ENCODE results near the gene FKBP6. TPM values are rescaled to one million over a fixed set of nuclear protein-coding genes. Genes with fewer than 3 reads are reported as not detected.
"Not testable (repeated sequence)": the region's sequence is repeated elsewhere in the genome, so short reads cannot be mapped to it uniquely, and the experiment has no call there.

Gene FKBP6, protein sequence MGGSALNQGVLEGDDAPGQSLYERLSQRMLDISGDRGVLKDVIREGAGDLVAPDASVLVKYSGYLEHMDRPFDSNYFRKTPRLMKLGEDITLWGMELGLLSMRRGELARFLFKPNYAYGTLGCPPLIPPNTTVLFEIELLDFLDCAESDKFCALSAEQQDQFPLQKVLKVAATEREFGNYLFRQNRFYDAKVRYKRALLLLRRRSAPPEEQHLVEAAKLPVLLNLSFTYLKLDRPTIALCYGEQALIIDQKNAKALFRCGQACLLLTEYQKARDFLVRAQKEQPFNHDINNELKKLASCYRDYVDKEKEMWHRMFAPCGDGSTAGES
- 0.04 TPM for polyA plus RNA-seq
- long read RNA-seq, donor 1 = 0 reads
- long read RNA-seq, donor 2 = 0 reads
- long read RNA-seq, donor 3 = 0 reads
- long read RNA-seq, donor 4 = 0 reads
- long read RNA-seq, donor 5 = 0 reads
- long read RNA-seq, donor 6, partial matches to known transcripts = 7 of 7 reads
- long read RNA-seq, donor 6, other reads (novel, unspliced or antisense) = 0 of 7 reads
- long read RNA-seq, donor 7 = 0 reads
- long read RNA-seq, donor 8 = 0 reads
- long read RNA-seq, donor 9 = 0 reads
- long read RNA-seq, donor 10 = 0 reads
- long read RNA-seq, donor 11 = 0 reads

DNA sequence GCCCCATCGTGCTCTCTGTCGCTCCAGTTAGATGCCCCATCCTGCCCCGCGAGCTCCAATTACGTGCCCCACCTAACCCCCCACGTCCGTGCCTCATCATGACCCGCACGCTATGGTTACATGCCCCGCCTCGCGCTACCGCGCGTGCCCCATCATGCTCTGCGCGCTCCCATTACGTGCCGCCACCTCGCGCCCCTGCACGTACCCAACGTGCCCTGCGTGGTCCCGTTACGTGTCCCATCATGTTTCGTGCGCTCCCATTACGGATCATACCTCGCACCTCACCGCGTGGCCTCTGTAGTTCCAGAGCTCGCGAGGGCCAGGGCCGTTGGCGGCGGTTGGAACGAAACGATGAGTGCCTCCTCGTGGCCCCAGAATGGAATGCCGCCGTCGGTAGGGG lies at the start of gene FKBP6, which contains the start of gene TRIM50:
TSS of gene FKBP6 (plus strand) at position 240 of the 400 bp plus-strand sequence. CDS start 268 bp downstream, outside the sequence.
TSS of gene TRIM50 (minus strand) at position 161 of the 400 bp plus-strand sequence. CDS start 3,295 bp downstream, outside the sequence.
- H3K36me3 ChIP-seq (ENCODE audit: control insufficient read depth, insufficient read depth, low read length); H3K27ac ChIP-seq (ENCODE audit: low read length); H3K4me1 ChIP-seq (ENCODE audit: control insufficient read depth, insufficient read depth, low read length); H3K4me3 ChIP-seq (ENCODE audit: low read length); H3K9me3 ChIP-seq (ENCODE audit: control insufficient read depth, low read depth, low read length); H3K27me3 ChIP-seq (ENCODE audit: control insufficient read depth, insufficient read depth, low read length); DNase-seq: not testable (repeated sequence)
- WGBS (ENCODE audit: insufficient coverage, low lambda C conversion rate) = 95% methylated on average over 11 of the region's 43 CpGs

DNA sequence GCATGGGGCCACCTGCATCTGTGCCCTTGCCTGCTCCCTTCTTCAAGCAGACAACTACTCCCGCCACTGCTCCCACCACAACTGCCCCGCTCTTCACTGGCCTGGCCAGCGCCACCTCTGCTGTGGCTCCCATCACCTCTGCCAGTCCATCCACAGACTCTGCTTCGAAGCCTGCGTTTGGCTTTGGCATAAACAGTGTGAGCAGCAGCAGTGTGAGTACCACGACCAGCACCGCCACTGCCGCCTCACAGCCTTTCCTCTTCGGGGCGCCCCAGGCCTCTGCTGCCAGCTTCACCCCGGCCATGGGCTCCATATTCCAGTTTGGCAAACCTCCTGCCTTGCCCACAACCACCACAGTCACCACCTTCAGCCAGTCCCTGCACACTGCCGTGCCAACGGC lies 30.7 kb upstream of the FKBP6 start:
- H3K27ac ChIP-seq (ENCODE audit: low read length); H3K27me3 ChIP-seq (ENCODE audit: control insufficient read depth, insufficient read depth, low read length); H3K36me3 ChIP-seq (ENCODE audit: control insufficient read depth, insufficient read depth, low read length); DNase-seq; H3K4me3 ChIP-seq (ENCODE audit: low read length); H3K9me3 ChIP-seq (ENCODE audit: control insufficient read depth, low read depth, low read length); H3K4me1 ChIP-seq (ENCODE audit: control insufficient read depth, insufficient read depth, low read length): not testable (repeated sequence)
- WGBS (ENCODE audit: insufficient coverage, low lambda C conversion rate) = no CpG with 5 or more reads among the region's 13 CpGs

DNA sequence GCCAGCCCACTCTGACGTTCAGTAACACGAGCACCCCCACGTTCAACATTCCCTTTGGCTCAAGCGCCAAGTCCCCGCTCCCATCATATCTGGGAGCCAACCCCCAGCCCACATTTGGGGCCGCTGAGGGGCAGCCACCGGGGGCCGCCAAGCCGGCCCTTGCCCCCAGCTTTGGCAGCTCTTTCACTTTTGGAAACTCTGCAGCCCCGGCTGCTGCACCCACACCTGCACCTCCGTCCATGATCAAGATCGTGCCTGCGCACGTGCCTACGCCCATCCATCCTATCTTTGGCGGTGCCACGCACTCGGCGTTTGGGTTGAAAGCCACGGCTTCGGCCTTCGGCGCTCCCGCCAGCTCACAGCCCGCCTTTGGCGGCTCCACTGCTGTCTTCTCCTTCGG lies 30.3 kb upstream of the FKBP6 start:
- not testable (repeated sequence) for H3K4me1 ChIP-seq (ENCODE audit: control insufficient read depth, insufficient read depth, low read length); H3K9me3 ChIP-seq (ENCODE audit: control insufficient read depth, low read depth, low read length)
- no CpG with 5 or more reads among the region's 27 CpGs for WGBS (ENCODE audit: insufficient coverage, low lambda C conversion rate)

DNA sequence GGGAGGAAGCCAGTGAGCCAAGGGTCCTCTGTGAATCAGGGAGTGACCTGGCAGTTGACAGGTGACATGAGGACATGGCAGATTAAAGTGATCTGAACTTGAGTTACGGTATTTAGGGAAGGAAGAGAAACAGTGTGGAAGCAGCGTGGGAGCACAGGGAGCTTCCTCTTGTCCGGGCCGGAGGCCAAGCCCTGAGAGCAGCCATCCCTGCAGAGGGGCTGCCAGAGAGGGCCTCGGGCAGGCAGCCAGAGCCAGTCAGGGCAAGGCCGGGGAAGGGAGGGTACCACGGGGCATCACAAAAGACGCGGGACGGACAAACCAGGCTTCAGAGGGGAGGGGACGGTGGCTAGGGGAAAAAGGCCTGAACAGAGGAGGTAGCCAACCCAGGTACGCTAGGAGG lies 28.1 kb upstream of the FKBP6 start:
- H3K4me3 ChIP-seq (ENCODE audit: low read length); H3K27ac ChIP-seq (ENCODE audit: low read length); H3K27me3 ChIP-seq (ENCODE audit: control insufficient read depth, insufficient read depth, low read length); DNase-seq; H3K9me3 ChIP-seq (ENCODE audit: control insufficient read depth, low read depth, low read length); H3K4me1 ChIP-seq (ENCODE audit: control insufficient read depth, insufficient read depth, low read length): not testable (repeated sequence)
- WGBS (ENCODE audit: insufficient coverage, low lambda C conversion rate) = no CpG with 5 or more reads among the region's 12 CpGs
- peaks cover 11% of the 10 kb centered on the region for H3K36me3 ChIP-seq (ENCODE audit: control insufficient read depth, insufficient read depth, low read length)

More for the DNA sequence above, 30.3 kb upstream of the FKBP6 start:
- not testable (repeated sequence) for DNase-seq; H3K4me3 ChIP-seq (ENCODE audit: low read length); H3K36me3 ChIP-seq (ENCODE audit: control insufficient read depth, insufficient read depth, low read length); H3K27ac ChIP-seq (ENCODE audit: low read length); H3K27me3 ChIP-seq (ENCODE audit: control insufficient read depth, insufficient read depth, low read length)

DNA sequence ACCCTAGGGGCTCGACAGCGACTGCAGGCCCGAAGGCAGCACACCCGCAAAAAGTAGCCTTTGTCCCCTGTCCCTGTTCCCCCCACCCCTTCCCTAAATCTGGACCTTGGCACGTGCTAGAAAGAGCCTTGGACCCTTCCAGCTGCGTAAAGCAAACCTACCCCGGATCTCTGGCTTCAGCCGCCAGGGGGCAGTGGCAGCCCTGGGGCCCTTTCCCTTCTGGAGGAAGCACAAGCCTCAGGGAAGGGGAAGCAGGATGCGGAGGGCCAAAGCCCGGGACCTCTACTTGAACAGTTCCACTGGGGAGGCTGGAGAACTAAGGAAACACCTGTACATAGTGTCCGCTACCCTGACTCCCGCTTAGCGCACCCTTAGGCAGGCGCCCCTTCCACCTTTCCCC lies 26.9 kb upstream of the FKBP6 start:
- H3K4me1 ChIP-seq (ENCODE audit: control insufficient read depth, insufficient read depth, low read length); H3K27me3 ChIP-seq (ENCODE audit: control insufficient read depth, insufficient read depth, low read length); H3K4me3 ChIP-seq (ENCODE audit: low read length); H3K27ac ChIP-seq (ENCODE audit: low read length); H3K9me3 ChIP-seq (ENCODE audit: control insufficient read depth, low read depth, low read length); DNase-seq: not testable (repeated sequence)
- no CpG with 5 or more reads among the region's 14 CpGs for WGBS (ENCODE audit: insufficient coverage, low lambda C conversion rate)
- H3K36me3 ChIP-seq (ENCODE audit: control insufficient read depth, insufficient read depth, low read length) = peaks cover 14% of the 10 kb centered on the region

DNA sequence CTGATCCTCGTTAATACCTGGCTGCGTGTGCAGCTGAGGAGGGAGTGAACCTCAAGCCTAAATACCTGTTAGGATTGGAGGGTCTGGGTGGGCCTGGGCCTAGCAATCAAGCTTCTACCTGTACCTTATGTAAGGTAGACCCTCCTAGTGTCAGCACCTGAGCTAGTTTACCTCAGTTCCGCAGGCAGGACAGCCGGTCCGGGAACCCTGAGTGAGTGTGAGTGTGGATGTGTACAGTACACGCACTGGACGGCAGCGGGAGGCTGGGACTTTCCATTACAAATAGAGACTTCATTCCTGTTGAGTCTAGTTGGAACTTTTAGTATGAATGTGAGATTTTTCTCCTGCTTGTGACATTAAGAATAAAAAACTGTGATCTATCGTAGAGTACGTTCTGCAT lies 25.1 kb upstream of the FKBP6 start:
- H3K27me3 ChIP-seq (ENCODE audit: control insufficient read depth, insufficient read depth, low read length); H3K4me1 ChIP-seq (ENCODE audit: control insufficient read depth, insufficient read depth, low read length); DNase-seq; H3K9me3 ChIP-seq (ENCODE audit: control insufficient read depth, low read depth, low read length); H3K4me3 ChIP-seq (ENCODE audit: low read length); H3K27ac ChIP-seq (ENCODE audit: low read length): not testable (repeated sequence)
- H3K36me3 ChIP-seq (ENCODE audit: control insufficient read depth, insufficient read depth, low read length) = peaks cover 17% of the 10 kb centered on the region
- no CpG with 5 or more reads among the region's 10 CpGs for WGBS (ENCODE audit: insufficient coverage, low lambda C conversion rate)

DNA sequence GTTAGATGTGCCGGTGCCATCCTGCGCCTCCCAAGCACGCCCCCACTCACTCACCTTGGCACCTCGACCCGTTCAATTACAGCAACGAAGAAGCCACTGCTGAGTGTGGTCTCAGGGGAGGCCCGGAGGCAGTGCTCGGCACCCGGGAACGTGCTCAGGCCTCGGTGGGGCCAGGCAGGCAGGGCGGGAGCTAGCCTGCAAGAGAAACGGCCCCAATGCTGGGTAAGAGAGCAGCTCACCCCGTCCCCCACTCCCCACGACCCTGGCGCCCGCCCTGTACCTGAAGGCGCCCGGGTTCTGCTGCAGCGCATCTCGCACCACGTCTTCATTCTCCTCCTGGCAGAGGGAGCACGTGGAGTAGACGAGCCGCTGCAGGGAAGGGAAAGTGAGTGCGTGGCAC lies 24.4 kb upstream of the FKBP6 start:
- no peaks in the 10 kb centered on the region for H3K27me3 ChIP-seq (ENCODE audit: control insufficient read depth, insufficient read depth, low read length)
- no CpG with 5 or more reads among the region's 26 CpGs for WGBS (ENCODE audit: insufficient coverage, low lambda C conversion rate)
- no peak overlapping the region for H3K4me3 ChIP-seq (ENCODE audit: low read length)

DNA sequence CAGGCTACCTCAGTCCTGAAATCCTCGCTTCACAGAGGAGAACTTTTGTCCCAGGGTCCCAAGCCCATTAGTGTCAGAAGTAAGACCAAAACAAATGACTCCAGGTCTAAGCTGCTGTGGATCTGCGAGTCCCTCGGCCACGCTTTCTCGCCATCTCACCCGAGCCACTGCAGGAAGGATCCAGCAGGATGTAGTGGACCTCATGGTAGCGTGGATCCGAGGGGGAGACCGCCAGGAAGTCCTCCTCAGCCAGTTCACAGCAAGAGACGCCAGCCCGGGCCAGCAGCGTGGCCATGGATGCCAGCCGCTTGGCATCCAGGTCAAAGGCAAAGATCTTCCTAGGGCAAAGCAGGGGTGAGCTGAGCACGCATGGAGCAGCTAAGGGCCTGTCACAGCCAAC lies 23.9 kb upstream of the FKBP6 start:
- H3K36me3 ChIP-seq (ENCODE audit: control insufficient read depth, insufficient read depth, low read length) = peaks cover 17% of the 10 kb centered on the region
- peaks cover 4% of the 10 kb centered on the region for H3K4me1 ChIP-seq (ENCODE audit: control insufficient read depth, insufficient read depth, low read length)
- no peak overlapping the region for H3K27ac ChIP-seq (ENCODE audit: low read length)
- no peaks in the 10 kb centered on the region for H3K27me3 ChIP-seq (ENCODE audit: control insufficient read depth, insufficient read depth, low read length)
- no peak overlapping the region for H3K4me3 ChIP-seq (ENCODE audit: low read length)
- no CpG with 5 or more reads among the region's 14 CpGs for WGBS (ENCODE audit: insufficient coverage, low lambda C conversion rate)
- H3K9me3 ChIP-seq (ENCODE audit: control insufficient read depth, low read depth, low read length) = no peaks in the 10 kb centered on the region
- no peak for DNase-seq

More for the DNA sequence above, 24.4 kb upstream of the FKBP6 start:
- no peak for DNase-seq
- H3K36me3 ChIP-seq (ENCODE audit: control insufficient read depth, insufficient read depth, low read length) = peaks cover 17% of the 10 kb centered on the region
- H3K9me3 ChIP-seq (ENCODE audit: control insufficient read depth, low read depth, low read length) = no peaks in the 10 kb centered on the region
- H3K27ac ChIP-seq (ENCODE audit: low read length) = no peak overlapping the region
- peaks cover 4% of the 10 kb centered on the region for H3K4me1 ChIP-seq (ENCODE audit: control insufficient read depth, insufficient read depth, low read length)

DNA sequence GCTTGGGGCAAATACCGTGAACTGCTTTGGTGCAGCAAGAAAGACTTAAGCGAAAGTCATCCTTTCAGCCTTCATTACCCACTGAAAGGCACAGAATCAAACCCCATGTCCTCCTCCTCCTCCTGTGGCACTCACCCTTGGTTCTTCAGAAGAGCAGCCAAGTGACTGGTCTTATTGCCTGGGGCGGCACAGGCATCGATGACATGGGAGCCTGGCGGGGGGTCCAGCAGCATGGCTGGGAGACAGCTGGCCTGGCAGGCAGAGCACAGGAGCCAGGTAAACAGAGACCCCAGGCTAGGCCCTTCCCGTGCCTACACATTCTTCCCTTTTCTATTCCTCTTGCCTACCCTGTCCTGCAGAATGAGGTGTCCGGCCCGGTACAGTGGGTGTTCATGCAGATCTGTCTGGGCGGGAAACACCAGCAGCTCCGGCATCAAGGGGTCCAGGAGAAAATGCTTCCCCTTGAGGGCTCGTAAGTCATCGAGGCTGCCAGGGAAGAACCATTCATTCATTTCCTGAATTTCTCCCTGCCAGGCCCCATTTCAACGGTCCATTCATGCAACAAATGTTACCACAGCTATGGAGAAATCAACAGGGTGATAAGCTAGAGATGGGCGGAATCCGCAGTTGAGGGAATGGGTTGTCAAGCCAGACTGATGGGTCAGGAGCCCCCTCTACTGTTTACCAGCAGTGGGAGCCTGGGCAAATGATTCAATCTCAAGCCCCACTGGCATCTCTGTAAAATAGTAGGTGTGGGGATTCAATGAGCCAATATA lies 23.2 kb upstream of the FKBP6 start:
- not testable (repeated sequence) for H3K4me3 ChIP-seq (ENCODE audit: low read length); H3K9me3 ChIP-seq (ENCODE audit: control insufficient read depth, low read depth, low read length); H3K4me1 ChIP-seq (ENCODE audit: control insufficient read depth, insufficient read depth, low read length); DNase-seq; H3K27me3 ChIP-seq (ENCODE audit: control insufficient read depth, insufficient read depth, low read length); H3K27ac ChIP-seq (ENCODE audit: low read length)
- H3K36me3 ChIP-seq (ENCODE audit: control insufficient read depth, insufficient read depth, low read length) = peaks cover 17% of the 10 kb centered on the region
- WGBS (ENCODE audit: insufficient coverage, low lambda C conversion rate) = no CpG with 5 or more reads among the region's 15 CpGs

DNA sequence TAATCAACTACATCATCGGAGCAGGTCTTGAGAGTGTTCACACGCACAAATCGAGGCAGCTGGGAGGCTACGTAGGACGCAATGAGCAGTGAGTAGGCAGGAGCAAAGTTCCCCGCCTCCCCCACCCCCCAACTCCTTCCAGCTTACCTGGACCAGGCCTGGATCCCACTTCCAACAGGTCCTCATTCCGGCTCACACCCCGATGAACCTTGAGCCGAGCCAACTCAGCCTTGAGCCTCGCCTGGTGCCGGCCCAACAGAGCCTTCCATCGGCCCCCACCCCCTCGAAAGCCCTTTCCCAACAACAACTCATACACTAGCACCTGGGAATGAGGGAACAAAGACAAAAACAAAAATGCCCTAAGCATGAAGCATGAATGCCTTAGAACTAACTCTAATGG lies 20.5 kb upstream of the FKBP6 start:
- peaks cover 5% of the 10 kb centered on the region for H3K4me1 ChIP-seq (ENCODE audit: control insufficient read depth, insufficient read depth, low read length)
- H3K27ac ChIP-seq (ENCODE audit: low read length) = no peak overlapping the region
- H3K27me3 ChIP-seq (ENCODE audit: control insufficient read depth, insufficient read depth, low read length) = no peaks in the 10 kb centered on the region
- H3K9me3 ChIP-seq (ENCODE audit: control insufficient read depth, low read depth, low read length) = no peaks in the 10 kb centered on the region
- no CpG with 5 or more reads among the region's 13 CpGs for WGBS (ENCODE audit: insufficient coverage, low lambda C conversion rate)
- DNase-seq = no peak
- H3K36me3 ChIP-seq (ENCODE audit: control insufficient read depth, insufficient read depth, low read length) = peaks cover 17% of the 10 kb centered on the region
- H3K4me3 ChIP-seq (ENCODE audit: low read length) = no peak overlapping the region
